GM18505 (cell line): Measurements from ENCODE around the gene TBCC.
"Not testable (repeated sequence)": the region's sequence is repeated elsewhere in the genome, so short reads cannot be mapped to it uniquely, and the experiment has no call there.

ENCODE experiments used
- ATAC-seq: cut with Tn5 transposase; IDR thresholded peaks from one replicate; pipeline ENCODE4 v1.9.1; 2021; ENCODE audit not compliant: unreplicated experiment
- POLR2A ChIP-seq: IDR thresholded peaks from 4 replicates; pipeline ENCODE4 v1.6.1; 2011; ENCODE audit warnings: borderline replicate concordance; ENCODE audit not compliant: insufficient read depth, insufficient read length; ENCODE audit errors: extremely low read depth

The TBCC gene

DNA sequence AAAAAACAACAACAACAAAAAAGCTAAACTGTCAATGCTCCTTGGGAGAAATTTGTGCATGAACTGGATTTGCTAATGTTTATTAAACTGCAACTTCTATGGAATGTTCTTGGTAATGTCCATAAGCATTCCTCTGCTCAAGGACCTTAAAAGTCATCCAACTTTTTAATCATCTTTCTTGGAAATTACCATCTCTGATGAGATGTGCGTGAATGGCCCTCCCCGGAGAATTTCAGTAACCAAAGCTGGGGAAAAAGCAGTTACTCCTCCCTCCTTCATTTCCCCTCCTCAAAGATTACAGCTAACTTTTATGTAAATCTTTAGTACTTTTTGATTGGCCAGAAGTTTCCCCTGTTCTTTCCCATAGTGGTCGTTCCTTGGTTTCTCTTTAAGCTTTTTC is 5.2 kb downstream of the TBCC start:
- no peak for ATAC-seq

DNA sequence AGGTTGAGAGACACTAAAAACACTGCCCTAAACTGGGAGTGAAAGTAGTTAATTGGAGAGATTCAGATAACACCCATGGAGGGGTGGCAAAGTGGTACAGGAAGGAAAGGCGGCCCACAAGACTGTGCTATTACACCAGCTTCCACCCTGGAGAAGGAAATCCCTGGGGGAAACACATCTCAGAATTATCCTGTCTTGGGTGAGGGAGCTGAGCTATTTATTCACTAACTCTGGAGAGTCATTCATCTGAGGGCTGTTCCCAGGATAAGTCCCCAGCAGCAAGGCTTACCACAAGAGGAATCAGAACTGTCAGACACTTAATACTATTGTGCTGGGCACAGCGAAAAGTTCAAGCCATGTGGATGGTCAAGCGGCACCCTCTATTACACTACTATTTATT is 9.9 kb downstream of the TBCC start:
- no peak for ATAC-seq

More for the DNA sequence above, 5.2 kb downstream of the TBCC start:
- no peak for TF ChIP-seq POLR2A

DNA sequence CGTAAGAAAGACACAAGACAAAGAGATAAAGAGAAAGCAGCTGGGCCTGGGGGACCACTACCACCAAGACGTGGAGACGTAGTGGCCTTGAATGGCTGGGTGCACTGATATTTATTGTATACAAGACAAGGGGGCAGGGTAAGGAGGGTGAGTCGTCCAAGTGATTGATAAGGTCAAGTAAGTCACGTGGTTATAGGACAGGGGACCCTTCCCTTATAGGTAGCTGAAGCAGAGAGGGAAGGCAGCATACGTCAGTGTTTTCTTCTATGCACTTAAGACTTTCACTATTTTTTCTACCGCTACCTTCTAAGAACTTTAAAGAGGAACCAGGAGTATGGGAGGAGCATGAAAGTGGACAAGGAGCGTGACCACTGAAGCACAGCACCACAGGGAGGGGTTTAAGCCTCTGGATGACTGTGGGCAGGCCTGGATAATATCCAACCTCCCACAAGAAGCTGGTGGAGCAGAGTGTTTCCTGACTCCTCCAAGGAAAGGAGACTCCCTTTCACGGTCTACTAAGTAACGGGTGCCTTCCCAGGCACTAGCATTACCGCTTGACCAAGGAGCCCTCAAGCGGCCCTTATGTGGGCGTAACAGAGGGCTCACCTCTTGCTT is 11.9 kb downstream of the TBCC start:
- not testable (repeated sequence) for ATAC-seq

More for the DNA sequence above, 9.9 kb downstream of the TBCC start:
- TF ChIP-seq POLR2A, result no peak

DNA sequence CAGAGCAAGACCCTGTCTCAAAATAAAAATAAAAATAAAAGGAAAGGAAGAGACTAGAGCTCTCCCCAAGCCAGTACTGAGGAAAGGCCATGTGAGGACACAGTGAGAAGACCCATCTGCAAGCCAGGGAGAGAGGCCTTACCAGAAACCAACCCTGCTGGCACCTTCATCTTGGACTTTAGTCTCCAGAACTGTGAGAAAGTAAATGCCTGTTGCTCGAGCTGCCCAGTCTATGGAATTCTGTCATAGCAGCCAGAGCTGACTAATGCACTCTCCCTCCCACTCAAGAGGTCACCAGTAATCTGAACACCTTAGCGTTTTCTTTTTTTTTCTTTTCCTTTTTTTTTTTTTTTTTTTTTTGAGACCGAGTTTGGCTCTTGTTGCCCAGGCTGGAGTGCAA is 16.2 kb downstream of the TBCC start:
- ATAC-seq, result no peak

DNA sequence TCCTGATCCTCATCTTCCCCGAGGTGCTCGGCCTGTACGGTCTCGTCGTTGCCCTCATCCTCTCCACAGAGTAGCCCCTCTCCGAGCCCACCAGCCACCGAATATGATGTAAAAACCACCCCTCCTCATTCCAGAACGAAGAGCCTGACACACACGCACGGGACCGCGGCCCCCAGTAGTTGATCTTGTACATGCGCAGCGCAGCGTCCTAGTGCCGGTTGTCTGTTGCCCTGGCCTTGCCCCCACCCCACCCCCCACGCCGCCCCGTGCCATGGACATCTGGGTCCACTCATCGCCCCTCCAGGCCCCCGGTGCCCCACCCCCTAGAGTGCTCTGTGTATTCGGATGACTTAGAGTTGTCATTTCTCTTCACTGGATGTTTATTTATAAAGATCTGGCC is 18.3 kb downstream of the TBCC start:
- TF ChIP-seq POLR2A, result no peak
- no peak for ATAC-seq

More for the DNA sequence above, 16.2 kb downstream of the TBCC start:
- no peak for TF ChIP-seq POLR2A

DNA sequence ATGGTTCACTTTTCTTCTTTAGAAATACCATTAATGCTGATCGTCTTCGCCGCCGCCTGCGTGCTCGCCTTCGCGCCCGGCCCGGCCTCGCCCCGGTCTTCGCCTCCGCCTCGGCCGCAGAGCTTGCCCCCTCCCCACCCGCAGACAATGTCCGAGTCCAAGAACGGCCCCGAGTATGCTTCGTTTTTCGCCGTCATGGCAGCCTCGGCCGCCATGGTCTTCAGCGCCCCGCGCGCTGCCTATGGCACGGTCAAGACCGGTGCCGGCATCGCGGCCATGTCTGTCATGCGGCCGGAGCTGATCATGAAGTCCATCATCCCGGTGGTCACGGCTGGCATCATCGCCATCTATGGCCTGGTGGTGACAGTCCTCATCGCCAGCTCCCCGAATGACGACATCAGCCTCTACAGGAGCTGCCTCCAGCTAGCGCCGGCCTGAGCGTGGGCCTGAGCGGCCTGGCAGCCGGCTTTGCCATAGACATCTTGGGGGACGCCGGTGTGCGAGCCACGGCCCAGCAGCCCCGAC is 18.8 kb downstream of the TBCC start:
- ATAC-seq, result peak; percentile 27
- no peak for TF ChIP-seq POLR2A

DNA sequence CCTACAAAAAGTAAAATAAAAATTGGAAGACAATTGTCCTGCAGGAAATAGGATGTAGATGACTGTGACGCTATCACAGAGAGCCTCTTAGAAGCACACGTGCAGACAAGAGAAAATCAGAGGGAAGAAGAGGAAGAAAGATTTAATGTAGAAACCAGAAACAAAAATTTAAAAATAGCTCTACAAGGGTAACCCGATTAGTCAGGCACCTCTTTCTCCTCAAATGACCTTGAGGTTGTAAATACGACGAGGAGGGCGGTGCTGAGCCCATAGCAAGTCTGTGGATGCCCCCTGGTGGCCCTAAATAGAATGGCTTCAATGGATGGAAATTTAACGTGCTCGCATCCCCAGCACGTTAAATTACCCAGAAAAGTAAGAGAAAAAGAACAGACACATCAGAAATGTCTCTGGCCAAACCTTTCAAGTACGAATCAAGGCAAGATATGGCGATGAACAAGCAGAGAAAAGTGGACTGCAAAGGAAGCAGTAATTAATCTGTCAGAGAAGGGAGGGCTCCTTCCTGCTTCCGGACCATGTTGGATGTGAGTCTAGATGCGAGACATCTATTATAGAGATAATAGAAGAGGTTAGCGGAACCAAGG is 19.3 kb downstream of the TBCC start:
- ATAC-seq, result peak; percentile 83
- TF ChIP-seq POLR2A, result no peak

DNA sequence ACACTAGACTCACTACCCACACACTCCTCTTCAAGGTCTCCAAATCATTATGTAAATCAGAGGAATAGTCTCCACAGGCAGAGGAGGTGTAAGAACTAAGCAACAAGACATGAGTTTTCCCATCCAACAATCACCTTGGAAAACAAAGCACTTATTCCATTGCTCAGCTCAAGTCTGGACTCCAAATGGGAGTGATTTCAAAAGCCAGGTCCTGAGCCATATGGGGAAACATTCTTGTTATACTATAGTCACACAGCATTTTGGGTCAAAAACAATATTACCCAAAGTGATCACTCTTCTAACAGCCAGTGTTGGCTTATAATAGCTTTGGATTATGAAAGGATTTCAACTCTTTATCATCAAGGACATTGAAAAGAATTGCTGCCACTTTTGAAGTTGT is 19.9 kb downstream of the TBCC start:
- no peak for TF ChIP-seq POLR2A
- ATAC-seq, result no peak

DNA sequence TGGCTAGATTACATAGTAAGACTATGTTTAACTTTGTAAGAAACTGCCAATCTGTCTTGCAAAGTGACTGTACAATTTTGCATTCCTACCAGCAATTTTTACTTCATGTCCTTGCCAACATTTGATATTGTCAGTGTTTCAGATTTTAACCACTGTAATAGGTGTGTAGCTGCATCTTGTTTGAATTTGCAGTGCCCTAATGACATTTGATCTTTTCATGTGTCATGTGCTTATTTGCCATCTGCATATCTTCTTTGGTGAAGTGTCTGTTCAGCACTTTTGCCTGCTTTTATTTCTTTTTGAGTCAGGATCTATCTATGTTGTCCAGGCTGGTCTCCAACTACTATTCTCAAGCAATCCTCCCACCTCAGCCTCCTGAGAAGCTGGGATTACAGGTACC is 21.1 kb downstream of the TBCC start:
- no peak for TF ChIP-seq POLR2A
- ATAC-seq, result no peak

DNA sequence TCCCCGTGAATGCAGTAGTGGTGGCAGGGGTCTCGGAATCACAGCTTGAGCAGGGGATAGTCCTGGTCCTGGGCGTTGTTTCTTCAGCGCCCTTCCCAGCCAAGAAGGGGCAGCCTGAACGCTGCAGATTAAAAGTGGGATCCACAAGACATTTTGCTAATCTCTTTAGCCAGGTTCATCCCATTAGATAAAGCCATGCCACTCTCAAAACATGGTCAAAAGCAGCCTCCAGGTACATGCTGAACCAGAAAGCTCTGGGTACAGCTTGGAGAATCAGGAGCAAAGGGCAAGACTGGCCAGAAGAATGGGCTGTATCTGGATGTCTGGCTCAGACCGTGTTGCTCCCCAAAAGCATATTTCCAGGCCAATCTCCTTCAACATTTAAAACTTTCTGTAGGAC is 23.4 kb downstream of the TBCC start, which contains the start of gene PRPH2:
PRPH2 (minus strand) TSS at position 101 of the 400 bp plus-strand sequence. CDS start 263 bp downstream, outside the sequence.
- no peak for ATAC-seq

DNA sequence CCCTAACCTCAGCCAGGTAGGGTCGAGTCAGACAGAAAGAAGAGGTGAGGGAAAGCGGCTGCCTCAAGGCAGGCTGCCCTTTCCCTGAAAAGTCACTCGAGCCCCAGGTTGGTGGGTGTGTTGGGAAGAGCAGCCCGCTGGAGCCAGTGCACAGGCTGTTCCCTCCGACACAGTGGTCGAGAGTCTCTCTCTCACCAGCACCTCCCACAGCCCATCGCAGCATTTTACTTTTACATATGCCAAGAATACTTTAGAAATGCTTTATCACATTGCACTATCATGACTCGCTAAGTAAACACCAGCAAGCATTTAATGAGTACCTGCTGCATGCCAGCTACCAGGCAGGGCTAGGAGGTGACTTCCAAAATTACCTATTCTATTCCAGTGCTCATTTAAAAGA is 25.2 kb downstream of the TBCC start:
- TF ChIP-seq POLR2A, result no peak
- no peak for ATAC-seq

More for the DNA sequence above, 23.4 kb downstream of the TBCC start, which contains the start of gene PRPH2:
- TF ChIP-seq POLR2A, result no peak

DNA sequence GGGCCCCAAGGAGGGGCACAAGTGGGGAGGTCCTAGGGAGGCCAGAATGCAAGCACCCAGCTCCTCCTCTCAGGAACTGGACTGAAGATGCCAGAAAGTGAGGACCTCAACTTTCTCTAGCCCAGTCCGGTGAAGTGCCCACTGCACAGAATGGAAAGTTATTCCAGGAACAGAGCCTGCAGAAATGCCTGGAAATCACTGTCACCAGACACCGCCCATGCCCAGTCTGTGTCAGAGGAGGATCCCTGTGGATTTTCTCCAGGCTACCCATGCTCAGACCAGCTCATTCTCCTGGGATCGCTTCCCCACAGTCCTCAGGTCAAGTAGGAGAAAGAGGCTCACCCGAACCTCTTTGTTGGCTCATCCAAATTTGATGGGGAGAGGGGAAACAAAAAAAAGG is 30.0 kb downstream of the TBCC start:
- TF ChIP-seq POLR2A, result no peak

DNA sequence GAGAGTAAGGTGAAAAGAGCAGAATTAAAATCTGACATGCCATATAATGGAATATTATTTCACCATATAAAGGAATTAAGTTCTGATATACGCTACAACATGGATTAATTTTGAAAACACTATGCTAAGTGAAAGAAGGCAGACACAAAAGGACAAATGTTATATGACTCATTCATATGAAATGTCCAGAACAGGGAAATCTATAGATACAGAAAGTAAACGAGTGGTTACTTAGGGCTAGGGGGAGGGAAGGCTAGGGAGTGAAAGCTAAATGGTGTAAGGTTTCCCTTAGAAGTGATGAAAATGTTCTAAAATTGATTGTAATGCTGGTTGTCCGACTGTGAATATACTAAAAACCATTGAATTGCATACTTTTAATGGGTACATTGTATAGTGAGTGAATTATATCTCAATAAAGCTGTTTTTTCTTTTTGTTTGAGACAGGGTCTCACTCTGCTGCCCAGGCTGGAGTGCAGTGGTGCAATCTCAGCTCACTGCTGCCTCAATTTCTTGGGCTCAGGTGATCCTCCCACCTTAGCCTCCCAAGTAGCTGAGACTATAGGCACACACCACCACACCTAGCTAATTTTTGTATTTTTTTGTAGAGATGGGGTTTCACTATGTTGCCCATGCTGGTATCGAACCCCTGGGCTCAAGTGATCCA is 31.7 kb downstream of the TBCC start:
- ATAC-seq, result no peak
- no peak for TF ChIP-seq POLR2A

More for the DNA sequence above, 30.0 kb downstream of the TBCC start:
- no peak for ATAC-seq

DNA sequence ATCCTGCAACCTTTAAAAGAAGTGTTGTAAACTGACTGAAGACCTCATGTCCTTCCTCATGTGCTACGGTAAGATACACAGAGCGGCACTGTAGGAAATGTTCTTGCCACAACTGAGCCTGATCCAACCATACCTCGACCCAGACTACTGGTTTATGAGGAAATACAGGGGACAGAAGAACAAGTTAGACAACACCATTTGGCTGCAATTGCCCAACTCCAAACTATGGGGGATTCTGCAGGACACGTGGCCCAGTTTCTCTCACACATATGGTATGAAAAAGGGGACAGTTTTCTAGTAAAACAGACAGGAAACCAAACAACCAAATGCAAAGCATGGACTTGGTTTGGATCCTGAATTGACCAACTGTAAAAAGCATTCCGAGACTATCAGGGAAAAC is 34.0 kb downstream of the TBCC start:
- TF ChIP-seq POLR2A, result no peak
- ATAC-seq, result no peak
